Suppressor macrophage treated with lipopolysaccharide for 4 hours (primary cell): ENCODE measurements around the gene DMRTA1.
"Not testable (repeated sequence)": the region's sequence is repeated elsewhere in the genome, so short reads cannot be mapped to it uniquely, and the experiment has no call there.

ENCODE experiments used
- DNase-seq: peaks from one replicate; pipeline ENCODE4 v3.0.0-alpha.2; 2020

DMRTA1 gene

DNA sequence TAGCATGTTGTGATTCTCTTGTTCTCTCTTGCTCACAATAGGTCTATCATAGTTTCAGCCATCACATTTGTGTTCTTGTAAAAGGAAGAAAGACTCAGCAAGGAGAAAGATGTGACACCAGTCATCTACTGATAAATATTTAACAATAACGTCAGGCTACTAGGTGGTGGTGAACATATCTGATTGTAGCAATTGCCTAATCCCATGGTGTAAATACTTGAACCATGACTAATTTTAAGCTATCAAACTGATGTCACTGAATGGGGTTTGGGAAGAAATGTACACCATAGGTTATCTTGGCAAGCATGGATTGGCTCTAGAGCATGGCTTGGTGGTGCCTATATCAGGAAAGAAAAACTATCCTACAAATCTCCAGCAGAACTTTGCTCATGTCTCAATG lies 16.6 kb downstream of the DMRTA1 start:
- DNase-seq, result no peak

DNA sequence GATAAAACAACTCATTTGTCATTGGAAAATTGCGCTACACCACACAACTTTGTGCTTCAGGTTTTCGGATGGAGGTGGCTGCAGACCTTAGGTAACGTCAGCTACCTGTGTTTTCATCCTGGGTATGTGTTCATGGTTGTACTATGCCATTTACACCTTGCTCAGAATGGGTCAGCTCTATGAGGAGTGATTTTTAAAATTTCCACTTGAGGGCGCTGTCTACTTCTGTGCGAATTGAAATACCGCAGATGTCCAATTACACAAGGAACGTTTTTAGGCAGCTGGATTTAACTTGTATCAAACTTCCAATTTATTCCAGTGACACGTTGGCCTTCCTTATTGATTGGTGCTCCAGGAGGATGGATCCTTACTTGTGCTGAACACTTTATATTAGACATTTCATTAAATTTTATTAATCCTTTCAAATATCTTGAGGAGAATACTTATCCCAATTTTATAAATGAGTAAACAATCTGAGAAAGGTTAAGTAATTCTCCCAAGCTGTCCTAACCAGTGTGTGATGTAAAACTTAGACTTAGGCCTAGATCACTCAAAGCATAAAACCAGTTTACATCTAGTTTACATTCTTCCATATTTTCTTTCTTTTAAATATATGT lies 23.4 kb downstream of the DMRTA1 start:
- peak; percentile 45 for DNase-seq

DNA sequence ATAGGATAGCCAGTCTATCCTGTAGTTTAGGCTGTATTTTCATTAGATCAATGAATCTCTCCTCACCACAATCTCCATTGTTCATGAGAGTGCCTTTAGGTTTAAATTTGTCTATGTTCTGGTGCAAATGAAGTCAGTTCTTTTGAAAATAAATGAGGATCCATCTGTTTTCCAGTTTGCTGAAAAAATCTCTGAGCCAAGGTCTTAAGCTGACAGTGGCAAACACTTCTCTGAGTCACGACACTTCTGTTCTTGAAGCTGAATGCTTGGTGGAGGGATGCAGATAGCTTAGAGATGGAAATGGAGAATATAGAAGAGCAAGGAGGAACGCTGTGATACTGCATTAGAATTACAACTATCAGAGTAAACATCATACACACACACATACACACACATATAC lies 34.9 kb downstream of the DMRTA1 start:
- no peak for DNase-seq

DNA sequence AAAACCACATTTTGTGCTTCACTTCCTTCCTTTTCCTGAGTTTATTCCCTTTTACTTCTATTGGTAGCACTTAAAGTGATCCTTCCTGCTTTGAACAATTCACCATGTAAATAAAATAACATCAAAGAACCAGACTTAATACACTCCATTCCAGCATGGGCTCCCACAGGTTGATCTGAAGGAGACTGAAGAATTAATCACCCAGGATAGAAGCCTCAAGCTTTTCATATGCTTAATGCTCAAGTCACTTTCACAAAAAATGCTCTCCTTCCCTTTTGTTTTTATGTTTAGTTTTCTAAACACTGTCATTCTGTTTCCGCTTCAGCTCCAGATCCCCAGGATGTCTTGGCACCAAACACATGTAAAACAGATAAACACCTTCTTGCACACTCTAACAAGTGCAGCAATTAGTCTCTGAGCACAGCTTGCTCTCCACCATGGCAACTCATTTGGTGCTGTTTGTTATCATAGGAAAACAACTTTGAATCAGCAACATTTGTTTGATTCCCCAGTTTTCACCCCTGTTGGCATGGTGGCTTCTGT lies 37.0 kb downstream of the DMRTA1 start:
- no peak for DNase-seq

DNA sequence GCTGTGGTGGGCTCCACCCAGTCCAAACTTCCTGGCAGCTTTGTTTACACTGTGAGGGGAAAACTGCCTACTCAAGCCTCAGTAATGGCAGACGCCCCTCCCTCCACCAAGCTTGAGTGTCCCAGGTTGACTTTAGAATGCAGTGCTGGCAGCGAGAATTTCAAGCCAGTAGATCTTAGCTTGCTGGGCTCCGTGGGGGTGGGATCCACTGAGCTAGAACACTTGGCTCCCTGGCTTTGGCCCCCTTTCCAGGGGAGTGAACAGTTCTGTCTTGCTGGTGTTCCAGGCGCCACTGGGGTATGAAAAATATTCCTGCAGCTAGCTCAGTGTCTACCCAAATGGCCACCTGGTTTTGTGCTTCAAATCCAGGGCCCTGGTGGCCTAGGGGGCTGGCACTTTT lies 49.6 kb downstream of the DMRTA1 start:
- DNase-seq, result not testable (repeated sequence)
